SK-N-SH treated with all-trans-retinoic acid at 6 μM for 48 hours (cell line): ENCODE results near the gene CATSPER4.

Experiments
- ATAC-seq: fragments of 200-7000 bp; cut with Tn5 transposase; 3 replicates; pipeline ENCODE4 v1.9.1; 2020; ENCODE audit warnings: mild to moderate bottlenecking, moderate library complexity
- ARNTL ChIP-seq: fragments of 450-650 bp; formaldehyde crosslinking; IDR thresholded peaks from 2 replicates; pipeline ENCODE4 v1.5.0; 2020; ENCODE audit warnings: low read depth, mild to moderate bottlenecking, moderate library complexity, borderline replicate concordance
- BACH2 ChIP-seq: fragments of 250-450 bp; sonication (Bioruptor Pico); IDR thresholded peaks from 2 replicates; pipeline ENCODE4 v1.9.0; 2021; ENCODE audit warnings: mild to moderate bottlenecking, borderline replicate concordance
- CSDC2 ChIP-seq: fragments of 250-450 bp; sonication (Bioruptor Pico); IDR thresholded peaks from 2 replicates; pipeline ENCODE4 v1.5.0; 2020; ENCODE audit warnings: mild to moderate bottlenecking, moderate library complexity
- CSRNP3 ChIP-seq: fragments of 250-450 bp; sonication (Bioruptor Pico); IDR thresholded peaks from 2 replicates; pipeline ENCODE4 v1.5.1; 2021; ENCODE audit warnings: mild to moderate bottlenecking, moderate library complexity
- GLIS3 ChIP-seq: fragments of 250-450 bp; sonication (Bioruptor Pico); IDR thresholded peaks from 2 replicates; pipeline ENCODE4 v1.5.0; 2020; ENCODE audit warnings: mild to moderate bottlenecking, moderate library complexity
- ISL1 ChIP-seq: fragments of 250-450 bp; sonication (Bioruptor Pico); IDR thresholded peaks from 2 replicates; pipeline ENCODE4 v2.1.2; 2022; ENCODE audit warnings: mild to moderate bottlenecking, moderate library complexity
- OSR1 ChIP-seq: fragments of 250-450 bp; sonication (Bioruptor Pico); IDR thresholded peaks from 2 replicates; pipeline ENCODE4 v1.8.0; 2022; ENCODE audit warnings: moderate library complexity, mild to moderate bottlenecking, inconsistent platforms
- PATZ1 ChIP-seq: fragments of 250-450 bp; sonication (Bioruptor Pico); IDR thresholded peaks from 2 replicates; pipeline ENCODE4 v1.8.0; 2020; ENCODE audit warnings: mild to moderate bottlenecking, moderate library complexity, borderline replicate concordance
- POU6F1 ChIP-seq: fragments of 250-450 bp; sonication (Bioruptor Pico); IDR thresholded peaks from 2 replicates; pipeline ENCODE4 v1.8.0; 2021; ENCODE audit warnings: low read depth, mild to moderate bottlenecking, moderate library complexity, borderline replicate concordance
- PPARA ChIP-seq: fragments of 250-450 bp; sonication (Bioruptor Pico); IDR thresholded peaks from 2 replicates; pipeline ENCODE4 v1.5.0; 2020; ENCODE audit warnings: mild to moderate bottlenecking, borderline replicate concordance
- RARB ChIP-seq: fragments of 250-450 bp; sonication (Bioruptor Pico); IDR thresholded peaks from 2 replicates; pipeline ENCODE4 v1.8.0; 2021; ENCODE audit warnings: mild to moderate bottlenecking, moderate library complexity
- SNAI2 ChIP-seq: fragments of 250-450 bp; sonication (Bioruptor Pico); IDR thresholded peaks from 2 replicates; pipeline ENCODE4 v1.5.0; 2020; ENCODE audit warnings: mild to moderate bottlenecking, moderate library complexity
- TCF4 ChIP-seq: fragments of 250-450 bp; sonication (Bioruptor Pico); IDR thresholded peaks from 2 replicates; pipeline ENCODE4 v1.8.0; 2021; ENCODE audit warnings: mild to moderate bottlenecking, moderate library complexity, borderline replicate concordance
- TSHZ2 ChIP-seq: fragments of 250-450 bp; sonication (Bioruptor Pico); IDR thresholded peaks from 2 replicates; pipeline ENCODE4 v1.5.0; 2020; ENCODE audit warnings: mild to moderate bottlenecking, moderate library complexity
- ZC3H10 ChIP-seq: fragments of 250-450 bp; sonication (Bioruptor Pico); IDR thresholded peaks from 2 replicates; pipeline ENCODE4 v1.5.1; 2021; ENCODE audit warnings: mild to moderate bottlenecking, moderate library complexity
- ZFP3 ChIP-seq: fragments of 250-450 bp; sonication (Bioruptor Pico); IDR thresholded peaks from 2 replicates; pipeline ENCODE4 v1.5.0; 2020; ENCODE audit warnings: mild to moderate bottlenecking, moderate library complexity
- ZFP30 ChIP-seq: fragments of 450-650 bp; formaldehyde crosslinking; IDR thresholded peaks from 2 replicates; pipeline ENCODE4 v1.5.0; 2022; ENCODE audit warnings: mild to moderate bottlenecking, moderate library complexity
- ZNF565 ChIP-seq: fragments of 450-650 bp; formaldehyde crosslinking; conservative IDR thresholded peaks from 2 replicates; pipeline ENCODE4 v1.5.0; 2020; ENCODE audit warnings: low read depth, mild to moderate bottlenecking, moderate library complexity
- ZNF70 ChIP-seq: fragments of 450-650 bp; formaldehyde crosslinking; IDR thresholded peaks from 2 replicates; pipeline ENCODE4 v1.5.0; 2020; ENCODE audit warnings: mild to moderate bottlenecking, moderate library complexity
- ZNF8 ChIP-seq: fragments of 450-650 bp; formaldehyde crosslinking; IDR thresholded peaks from 2 replicates; pipeline ENCODE4 v1.5.0; 2020; ENCODE audit warnings: mild to moderate bottlenecking, moderate library complexity

Gene CATSPER4

GRCh38 chr1:26170472-26170821 lies 20.0 kb upstream of the CATSPER4 start:
- no peak for TF ChIP-seq CSDC2 (CRISPR knock-in tag)
- TF ChIP-seq BACH2 (CRISPR knock-in tag) = no peak
- TF ChIP-seq SNAI2 (CRISPR knock-in tag) = no peak
- no peak for TF ChIP-seq ZNF70 (CRISPR knock-in tag)
- TF ChIP-seq ZFP30 = no peak
- no peak for TF ChIP-seq PATZ1 (CRISPR knock-in tag)
- TF ChIP-seq TCF4 (CRISPR knock-in tag) = no peak
- no peak for TF ChIP-seq ISL1
- no peak for ATAC-seq

GRCh38 chr1:26171084-26172072 lies 19.0 kb upstream of the CATSPER4 start, which contains the start of gene ZNF593OS:
TSS of gene ZNF593OS (minus strand) at chr1:26171832. CDS start at chr1:26171661, 171 bp downstream.
- no peak for ATAC-seq
- no peak for TF ChIP-seq ISL1
- TF ChIP-seq TSHZ2 (CRISPR knock-in tag) = no peak
- TF ChIP-seq ARNTL (CRISPR knock-in tag) = no peak
- TF ChIP-seq PPARA = no peak
- TF ChIP-seq GLIS3 (CRISPR knock-in tag) = no peak
- TF ChIP-seq CSRNP3 (CRISPR knock-in tag) = no peak
- TF ChIP-seq ZNF70 (CRISPR knock-in tag) = no peak
- no peak for TF ChIP-seq ZFP3 (CRISPR knock-in tag)
- TF ChIP-seq CSDC2 (CRISPR knock-in tag) = no peak
- TF ChIP-seq ZNF565 (CRISPR knock-in tag) = no peak
- no peak for TF ChIP-seq ZC3H10
- TF ChIP-seq SNAI2 (CRISPR knock-in tag) = no peak
- TF ChIP-seq ZNF8 = no peak
- no peak for TF ChIP-seq TCF4 (CRISPR knock-in tag)
- no peak for TF ChIP-seq OSR1 (CRISPR knock-in tag)
- no peak for TF ChIP-seq BACH2 (CRISPR knock-in tag)
- TF ChIP-seq, all 23 proteins: peak for 0

GRCh38 chr1:26175346-26175745 lies 15.1 kb upstream of the CATSPER4 start:
- TF ChIP-seq OSR1 (CRISPR knock-in tag) (no peak), ZNF565 (CRISPR knock-in tag) (no peak), RARB (CRISPR knock-in tag) (no peak), PATZ1 (CRISPR knock-in tag) (no peak), TCF4 (CRISPR knock-in tag) (no peak), ZC3H10 (no peak), SNAI2 (CRISPR knock-in tag) (no peak), CSDC2 (CRISPR knock-in tag) (no peak), POU6F1 (no peak)
- ATAC-seq = no peak
